Ovary (tissue), 9 donors: ENCODE data around the gene RUNX1. TPM values are rescaled to one million over a fixed set of nuclear protein-coding genes. Genes with fewer than 3 reads are reported as not detected.

Source experiments
- DNase-seq, 5 donors: peaks; one replicate each; pipeline ENCODE4 v3.0.0-alpha.2; 2019 to 2020
- H3K27ac ChIP-seq, 2 donors: fragments of 200-600 bp; one replicate each; pipeline versions ENCODE4 v1.5.1 to v1.8.0; 2019 to 2022
- H3K27me3 ChIP-seq: fragments of 200-600 bp; one replicate; pipeline ENCODE4 v1.8.0; 2022
- H3K36me3 ChIP-seq: fragments of 200-600 bp; sonication (generic); one replicate; pipeline ENCODE4 v1.5.1; 2019
- H3K4me1 ChIP-seq: one replicate; pipeline ENCODE4 v1.8.1; 2013; ENCODE audit warnings: mild to moderate bottlenecking, moderate library complexity; ENCODE audit not compliant: insufficient read depth
- H3K4me3 ChIP-seq: fragments of 200-600 bp; sonication (generic); one replicate; pipeline ENCODE4 v1.5.1; 2017
- H3K9me3 ChIP-seq, 2 donors: fragments of 200-600 bp in 1 of 2; sonication (generic) in 1 of 2; one replicate each; pipeline versions ENCODE4 v1.5.1 to v1.8.1; 2013 to 2019; ENCODE audit warnings: mild to moderate bottlenecking in 1 of 2, moderate library complexity in 1 of 2
- CTCF ChIP-seq, 3 donors: fragments of 450-650 bp in 2 of 3; fragments of 200-600 bp in 1 of 3; IDR thresholded peaks; one replicate each; pipeline versions ENCODE4 v1.5.1 to v1.8.0; 2016 to 2022; ENCODE audit warnings: antibody characterized with exemption in 3 of 3, mild to moderate bottlenecking in 1 of 3
- EP300 ChIP-seq: sonication (generic); formaldehyde crosslinking; IDR thresholded peaks from one replicate; pipeline ENCODE4 v1.6.1; 2017; ENCODE audit warnings: antibody characterized with exemption
- POLR2A ChIP-seq: fragments of 450-650 bp; IDR thresholded peaks from one replicate; pipeline ENCODE4 v1.6.1; 2017; ENCODE audit warnings: antibody characterized with exemption, mild to moderate bottlenecking, moderate library complexity
- WGBS, 3 donors: extraction: QIAGEN DNeasy Blood & Tissue Kit in 1 of 3; methylation state at CpG; one replicate each; pipeline versions ENCODE4 v1.1.5 to v1.1.7; 2013 to 2017; 5-methylcytosine and 5-hydroxymethylcytosine counted together
- intact Hi-C, 4 donors: fragments of 100-400 bp; cut with DNase I; formaldehyde crosslinking; loops; one replicate each; pipeline versions ENCODE4 v1.11.0 to v1.15.1; 2022 to 2023
- polyA plus RNA-seq, 2 donors: library from polyadenylated mRNA; stranded (reverse); fragments of 200-250 nt in 1 of 2; fragments of 350-450 nt in 1 of 2; fragmentation: Illumina TruSeq in 1 of 2; extraction: RNeasy Lipid Tissue Mini Kit (QIAGEN cat#74804) in 1 of 2; gene quantifications; one replicate each; pipeline ENCODE4 v1.2.3, GENCODE V29; 2013 to 2014
- total RNA-seq, 7 donors: library from RNA; depleted of rRNA in 2 of 7; stranded (reverse); fragments of >200 nt in 2 of 7; fragmentation: NEBNext Ultra II Directional in 3 of 7; extraction: Animal tissue kit (Norgen Biotek cat#: 25700) in 3 of 7; gene quantifications; one replicate each; pipeline versions ENCODE4 v1.1.0 to v1.2.4, GENCODE V29; 2016 to 2023
- donor health status: DM: no; HTN: no; CAD: no; lungs with moderate emphysema.
- donor health status: DM: no; HTN: no; CAD: no.
- donor health status: Bipolar disorder and iron deficiency.
- donor health status: DM: yes; HTN: yes; CAD: no.
- donor health status: DM: no; HTN: no; CAD: no.
- donor health status: DM: yes; HTN: yes; CAD: no.

Gene RUNX1
- total and polyA plus RNA-seq, 9 donors, result 6.0 to 27.4 (median 17.8) TPM

- no peak for DNase-seq
- Histone ChIP-seq H3K27me3 (no peaks in the 10 kb centered on the region), H3K4me1 (no peaks in the 10 kb centered on the region), H3K27ac (no peak overlapping the region), H3K9me3 (no peaks in the 10 kb centered on the region), H3K36me3 (no peaks in the 10 kb centered on the region), H3K4me3 (no peak overlapping the region)
- no peak for TF ChIP-seq CTCF (IDR thresholded peaks at IDR 0.05)
- no peak for TF ChIP-seq EP300
- no peak for TF ChIP-seq POLR2A
- WGBS, 3 donors, result 33 to 54% (median 36%) methylated on average over 3 of the region's 3 CpGs
- intact Hi-C loops, result no loop called here
Measured at GRCh38 chr21:34924194-34924593, 124.9 kb downstream of the RUNX1 start.

- H3K9me3 ChIP-seq, result no peaks in the 10 kb centered on the region
- TF ChIP-seq POLR2A, result no peak
- TF ChIP-seq EP300, result no peak
- H3K27ac ChIP-seq, result no peak overlapping the region
- H3K4me3 ChIP-seq, result no peak overlapping the region
- no peak for DNase-seq
- H3K27me3 ChIP-seq, result no peaks in the 10 kb centered on the region
- WGBS, 3 donors, result 92 to 95% (median 93%) methylated on average over 4 of the region's 4 CpGs
- H3K4me1 ChIP-seq, result no peaks in the 10 kb centered on the region
- H3K36me3 ChIP-seq, result no peaks in the 10 kb centered on the region
- intact Hi-C loops, result no loop called here
Measured at GRCh38 chr21:34923626-34924025, 125.5 kb downstream of the RUNX1 start.

- DNase-seq, result no peak
- intact Hi-C loops, result no loop called here
- TF ChIP-seq POLR2A (no peak), CTCF (IDR thresholded peaks at IDR 0.05) (no peak), EP300 (no peak)
- 87 to 91% (median 90%) methylated on average over 4 of the region's 4 CpGs for WGBS, 3 donors
- Histone ChIP-seq H3K9me3 (no peaks in the 10 kb centered on the region), H3K27ac (no peak overlapping the region), H3K27me3 (no peaks in the 10 kb centered on the region), H3K4me1 (no peaks in the 10 kb centered on the region), H3K36me3 (no peaks in the 10 kb centered on the region), H3K4me3 (no peak overlapping the region)
Measured at GRCh38 chr21:34923202-34923601, 125.9 kb downstream of the RUNX1 start.

- intact Hi-C loops, result no loop called here
- Histone ChIP-seq H3K27ac (no peak overlapping the region), H3K9me3 (no peaks in the 10 kb centered on the region), H3K36me3 (no peaks in the 10 kb centered on the region), H3K4me3 (no peak overlapping the region), H3K4me1 (no peaks in the 10 kb centered on the region), H3K27me3 (no peaks in the 10 kb centered on the region)
- DNase-seq, result no peak
- TF ChIP-seq EP300 (no peak), CTCF (IDR thresholded peaks at IDR 0.05) (no peak), POLR2A (no peak)
Measured at GRCh38 chr21:34922479-34922878, 126.6 kb downstream of the RUNX1 start.

- H3K4me3 ChIP-seq, result no peak overlapping the region
- H3K27me3 ChIP-seq, result no peaks in the 10 kb centered on the region
- H3K4me1 ChIP-seq, result no peaks in the 10 kb centered on the region
- intact Hi-C loops, result no loop called here
- no peak for DNase-seq
- no peak overlapping the region for H3K27ac ChIP-seq
- TF ChIP-seq EP300 (no peak), POLR2A (no peak), CTCF (IDR thresholded peaks at IDR 0.05) (no peak)
- H3K9me3 ChIP-seq, result no peaks in the 10 kb centered on the region
- H3K36me3 ChIP-seq, result no peaks in the 10 kb centered on the region
Measured at GRCh38 chr21:34921151-34921550, 128.0 kb downstream of the RUNX1 start.
